ENCODE measurements around the gene PANX3. TPM values are rescaled to one million over a fixed set of nuclear protein-coding genes. Genes with fewer than 3 reads are reported as not detected.

Gene PANX3
- total and polyA plus RNA-seq, 9 of the 15 experiments (the other 6 are each of a cell fraction or from before 2014, with no cell fraction given) = 0.09 to 0.69 (median 0.39) TPM

GRCh38 chr11:124643605-124644425 is 32.6 kb downstream of the PANX3 start (continued):
- TF ChIP-seq MNT (conservative IDR thresholded peaks at IDR 0.05) (0 out of 4 replicates have a peak, but pooled peaks of 1 of the 2 experiments have one; percentile 12), TFE3 (CRISPR knock-in tag; IDR thresholded peaks at IDR 0.05) (no peak), DPF2 (IDR thresholded peaks at IDR 0.05) (no peak), MLLT1 (IDR thresholded peaks at IDR 0.05) (peak in 1 of 2 experiments; percentile 67; a peak in 2 of 4 replicates), HIVEP1 (CRISPR knock-in tag; IDR thresholded peaks at IDR 0.05) (no peak), ZNF518B (CRISPR knock-in tag; IDR thresholded peaks at IDR 0.05) (no peak), ZNF3 (CRISPR knock-in tag; IDR thresholded peaks at IDR 0.05) (no peak), TAL1 (IDR thresholded peaks at IDR 0.05) (peak; percentile 42; the same call in 1 of the 2 replicates), ZBTB34 (CRISPR knock-in tag; IDR thresholded peaks at IDR 0.05) (no peak), TAF1 (IDR thresholded peaks at IDR 0.05; ENCODE audit: control insufficient read depth, extremely low read depth, insufficient read depth, low read length, severe bottlenecking) (no peak), TCF7L2 (IDR thresholded peaks at IDR 0.05; ENCODE audit: low read depth, low read length) (no peak), ARID3B (CRISPR knock-in tag; IDR thresholded peaks at IDR 0.05; ENCODE audit: borderline replicate concordance) (no peak), WHSC1 (IDR thresholded peaks at IDR 0.05; ENCODE audit: low read length) (no peak)

All from K562 (cell line).